C1 segment of cervical spinal cord (tissue), 14 donors: ENCODE data around the gene TOPORS.
"Not testable (repeated sequence)": the region's sequence is repeated elsewhere in the genome, so short reads cannot be mapped to it uniquely, and the experiment has no call there.

Experiments used
- DNase-seq, 14 donors: peaks; one replicate each; lab custom pipeline; 2025; lab: John Stamatoyannopoulos, UW

The TOPORS gene

GRCh38 chr9:32552172-32552872 is at the start of gene TOPORS, which contains the start of gene SMIM27:
TOPORS (minus strand) TSS chr9:32552586; CDS start chr9:32552436, 150 bp downstream.
SMIM27 (plus strand) TSS chr9:32552327; CDS start chr9:32552435, 108 bp downstream.
- peak; percentile 51 to 97 (median 91) for DNase-seq

- not testable (repeated sequence) for DNase-seq
Measured at GRCh38 chr9:32599021-32599420, 46.6 kb upstream of the TOPORS start.

DNA sequence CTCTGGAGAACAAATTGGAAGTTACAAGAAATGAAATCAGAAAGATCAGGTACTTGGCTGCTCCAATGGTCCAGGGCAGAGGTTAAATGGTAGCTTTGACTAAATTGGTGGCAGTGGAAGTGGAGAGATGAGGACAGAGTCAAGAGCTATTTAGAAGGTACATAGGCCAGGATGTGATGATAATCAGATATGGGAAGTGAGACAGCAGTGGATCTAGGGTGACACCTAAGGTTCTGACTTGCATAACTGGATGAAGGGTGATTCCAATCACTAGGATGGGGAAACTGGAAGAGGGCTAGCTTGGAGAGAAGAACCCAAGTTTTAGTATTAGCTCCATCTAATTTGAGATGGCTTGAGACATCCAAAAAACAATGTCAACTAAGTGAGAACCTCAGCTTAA is 44.5 kb upstream of the TOPORS start:
- no peak for DNase-seq

DNA sequence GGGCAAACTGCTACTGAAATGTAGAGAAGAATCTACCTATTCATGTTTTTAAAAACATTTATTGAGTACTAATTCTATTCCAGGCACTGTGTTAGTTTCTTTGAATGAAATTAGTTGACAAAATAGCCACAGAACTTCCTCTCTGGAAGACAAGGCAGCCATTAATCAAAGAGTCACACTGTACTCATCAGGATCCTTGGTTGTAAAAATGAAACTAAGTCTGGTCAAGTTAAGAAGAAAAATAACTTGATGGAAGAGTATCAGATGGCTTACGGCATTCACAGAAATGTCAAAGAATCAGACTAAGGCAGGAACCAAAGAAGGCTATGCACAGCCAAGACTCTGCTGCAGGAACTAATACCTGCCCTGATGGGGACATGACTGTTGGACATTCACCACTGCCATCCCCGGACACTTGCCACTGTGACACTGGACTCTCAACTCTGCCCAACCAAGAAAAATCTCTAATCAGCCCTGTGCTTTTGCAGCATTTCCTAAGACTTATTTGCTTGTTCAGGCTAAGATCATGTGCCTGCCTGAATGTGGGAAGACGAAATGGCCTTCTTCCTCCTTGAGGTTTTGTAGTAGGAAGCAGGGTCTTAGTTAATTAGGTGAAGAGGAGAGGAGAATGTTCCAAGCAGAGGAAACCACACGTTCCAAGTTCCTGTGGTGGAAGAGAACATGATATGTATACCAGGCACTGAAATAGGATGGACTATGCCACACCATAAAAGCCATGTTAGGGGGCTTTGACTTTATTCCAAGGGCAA is 43.9 kb upstream of the TOPORS start:
- DNase-seq, result no peak

DNA sequence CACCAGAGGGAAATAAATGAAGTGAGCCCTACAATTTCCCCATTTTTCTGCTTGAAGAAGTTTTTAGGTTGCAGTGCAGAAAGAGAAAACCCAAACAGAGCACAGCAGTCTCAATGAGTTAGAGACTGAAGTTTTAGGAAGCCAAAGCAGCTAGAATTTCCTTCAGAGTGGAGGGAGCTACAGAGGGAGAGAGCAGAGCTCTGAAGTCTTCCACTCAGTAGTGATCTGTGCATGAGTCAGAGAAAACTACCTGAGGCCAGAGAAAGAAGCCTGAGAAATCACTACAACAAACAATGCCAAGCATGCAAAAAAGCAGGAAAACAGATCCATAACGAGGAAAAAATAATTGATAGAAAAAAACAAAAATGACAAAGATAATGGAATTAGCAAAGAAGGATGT is 38.5 kb upstream of the TOPORS start:
- no peak for DNase-seq

GRCh38 chr9:32590476-32590875 is 38.1 kb upstream of the TOPORS start:
- no peak for DNase-seq

DNA sequence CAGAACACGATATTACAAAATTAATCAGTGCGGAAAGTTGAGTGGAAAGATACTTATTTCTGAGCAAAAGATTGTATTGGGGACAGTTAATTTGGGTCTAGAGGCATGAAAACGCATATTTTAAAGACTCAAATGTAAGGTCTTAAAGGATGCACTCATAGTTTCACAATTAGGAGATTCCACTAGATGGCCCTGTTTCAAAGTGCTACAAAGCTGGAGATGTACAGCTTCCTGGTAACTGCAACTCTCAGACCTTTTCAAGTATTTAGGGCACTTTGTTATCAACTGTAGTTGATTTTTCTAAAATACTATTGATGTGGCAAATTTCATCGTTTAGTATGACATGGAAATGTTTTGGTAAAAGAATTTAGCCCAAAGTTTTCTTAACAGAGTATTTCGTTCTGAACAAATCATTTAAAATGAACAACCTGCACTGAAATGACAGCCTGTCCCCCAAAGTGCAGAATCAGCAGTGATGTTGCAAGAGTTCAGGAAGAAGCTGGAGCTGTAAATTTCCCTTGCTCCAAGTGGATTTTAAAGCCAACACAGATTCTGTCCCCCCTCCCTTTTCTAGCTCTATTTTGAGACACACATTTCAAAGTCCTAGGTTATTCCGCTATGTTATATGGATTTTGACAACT is 36.8 kb upstream of the TOPORS start:
- DNase-seq, result no peak

DNA sequence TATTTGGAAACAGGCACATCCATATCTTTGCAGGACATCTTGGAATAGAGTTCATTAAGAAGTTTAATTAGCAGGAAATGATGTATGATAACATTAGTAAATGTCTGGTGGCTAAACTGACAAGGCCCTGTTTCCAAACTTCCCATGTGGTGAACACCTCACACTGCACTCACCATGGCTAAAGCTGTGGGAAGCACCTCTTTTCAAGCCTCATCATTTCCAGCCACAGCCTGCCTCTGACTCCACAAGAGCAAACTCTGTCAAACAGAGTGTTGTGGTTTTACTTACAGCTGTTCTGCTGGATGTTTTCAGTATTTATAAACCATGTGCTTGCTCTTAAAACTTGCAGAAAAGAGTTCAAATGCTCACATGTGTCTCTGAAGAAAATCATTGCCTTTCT is 35.5 kb upstream of the TOPORS start:
- DNase-seq, result no peak

- DNase-seq, result no peak
Measured at GRCh38 chr9:32584784-32585183, 32.4 kb upstream of the TOPORS start.

- peak in 1 of 14 donors; percentile 3 for DNase-seq
Measured at GRCh38 chr9:32581512-32582143, 29.2 kb upstream of the TOPORS start.

- no peak for DNase-seq
Measured at GRCh38 chr9:32580631-32581300, 28.4 kb upstream of the TOPORS start.

DNA sequence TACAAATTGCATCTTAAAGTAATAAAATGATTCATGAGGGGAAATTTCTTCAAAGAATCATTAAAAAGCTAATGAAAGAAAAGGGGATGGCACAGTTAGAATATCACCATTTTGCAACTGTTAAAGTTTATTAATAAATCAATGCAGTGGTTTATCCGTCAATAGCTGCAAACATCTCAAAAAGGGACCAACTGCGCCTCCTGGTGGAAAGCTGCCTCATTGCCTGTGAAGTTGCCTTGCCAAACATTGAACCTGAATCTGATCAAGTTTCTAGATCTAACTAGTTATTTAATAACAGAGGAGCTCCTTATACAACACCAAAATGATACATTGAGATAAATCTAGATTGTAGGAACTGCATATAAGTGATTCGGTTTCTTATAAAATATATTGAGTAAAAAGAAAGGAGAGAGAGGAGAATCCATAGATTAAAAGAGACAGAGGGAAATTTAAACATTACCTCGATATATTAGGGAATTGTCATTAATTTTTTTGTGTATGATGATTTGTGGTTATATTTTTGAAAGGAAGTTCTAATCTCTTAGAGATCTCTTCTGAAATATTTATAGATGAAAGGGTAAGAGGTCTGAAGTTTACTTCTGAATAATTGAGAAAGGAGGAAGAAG is 27.4 kb upstream of the TOPORS start:
- DNase-seq, result peak in 8 of 14 donors; percentile 2 to 30 (median 18)

DNA sequence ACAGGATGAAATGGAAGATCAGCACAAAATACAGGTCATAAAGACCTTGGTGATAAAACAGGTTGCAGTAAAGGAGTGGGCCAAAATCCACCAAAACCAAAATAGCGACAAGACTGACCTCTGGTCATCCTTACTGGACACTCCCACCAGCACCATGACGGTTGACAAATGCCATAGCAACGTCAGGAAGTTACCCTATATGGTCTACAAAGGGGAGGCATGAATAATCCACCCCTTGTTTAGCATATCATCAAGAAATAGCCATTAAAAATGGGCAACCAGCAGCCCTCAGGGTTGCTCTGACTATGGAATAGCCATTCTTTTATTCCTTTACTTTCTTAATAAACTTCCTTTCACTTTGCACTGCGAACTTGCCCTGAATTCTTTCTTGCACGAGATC is 26.6 kb upstream of the TOPORS start:
- no peak for DNase-seq

- no peak for DNase-seq
Measured at GRCh38 chr9:32577316-32577715, 24.9 kb upstream of the TOPORS start.

DNA sequence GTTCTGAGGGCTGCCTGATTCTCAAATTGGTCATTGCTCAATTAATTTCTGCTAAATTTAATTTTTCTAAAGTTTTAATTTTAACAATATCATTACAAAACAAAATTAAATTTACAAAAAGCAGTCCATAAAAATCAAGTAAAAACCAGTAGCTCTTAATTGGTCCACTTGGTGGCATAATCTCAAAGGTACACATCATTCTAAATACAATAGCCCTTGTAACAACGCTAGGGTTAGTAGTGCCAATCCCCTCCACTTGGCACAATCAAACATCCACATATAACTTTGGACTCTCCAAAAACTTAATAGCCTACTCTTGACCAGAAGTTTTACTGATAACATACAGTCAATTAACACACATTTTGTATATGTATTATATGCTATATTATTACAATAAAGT is 22.5 kb upstream of the TOPORS start:
- no peak for DNase-seq

- DNase-seq, result no peak
Measured at GRCh38 chr9:32573821-32574220, 21.4 kb upstream of the TOPORS start.

DNA sequence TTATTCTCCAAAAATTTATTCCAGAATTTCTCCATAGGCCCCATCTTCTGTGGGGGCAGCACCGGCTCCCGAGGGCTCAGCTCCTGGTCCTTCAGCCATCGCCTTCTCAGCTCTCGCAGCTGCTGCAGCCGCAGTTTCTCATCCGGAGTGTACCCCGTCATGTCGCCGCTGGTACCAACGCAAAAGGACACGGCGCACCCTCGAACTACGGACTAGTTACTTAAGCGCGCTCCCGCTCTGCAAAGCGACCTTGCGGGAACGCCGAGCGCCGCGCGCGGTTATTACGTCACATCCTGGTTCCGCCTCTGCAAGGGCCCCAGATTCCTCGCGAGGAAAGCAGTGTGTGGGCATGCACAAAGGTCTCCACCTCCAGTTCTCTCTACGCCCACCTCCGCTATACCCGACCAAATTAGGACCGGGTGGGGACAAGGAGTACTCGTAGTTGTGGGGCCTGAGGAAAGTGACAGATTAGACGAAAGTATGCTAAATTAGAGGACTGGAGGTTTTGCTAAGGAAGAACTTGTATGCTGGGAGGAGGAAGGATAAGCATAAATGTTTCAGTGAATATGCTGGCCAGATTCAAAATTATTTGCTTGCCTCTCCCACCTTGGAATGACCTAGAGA is 20.6 kb upstream of the TOPORS start, which contains the start of gene NDUFB6:
TSS of gene NDUFB6 (minus strand) at position 260 of the 624 bp plus-strand sequence. CDS start at position 161, 99 bp downstream.
- DNase-seq, result peak; percentile 42 to 92 (median 86)

DNA sequence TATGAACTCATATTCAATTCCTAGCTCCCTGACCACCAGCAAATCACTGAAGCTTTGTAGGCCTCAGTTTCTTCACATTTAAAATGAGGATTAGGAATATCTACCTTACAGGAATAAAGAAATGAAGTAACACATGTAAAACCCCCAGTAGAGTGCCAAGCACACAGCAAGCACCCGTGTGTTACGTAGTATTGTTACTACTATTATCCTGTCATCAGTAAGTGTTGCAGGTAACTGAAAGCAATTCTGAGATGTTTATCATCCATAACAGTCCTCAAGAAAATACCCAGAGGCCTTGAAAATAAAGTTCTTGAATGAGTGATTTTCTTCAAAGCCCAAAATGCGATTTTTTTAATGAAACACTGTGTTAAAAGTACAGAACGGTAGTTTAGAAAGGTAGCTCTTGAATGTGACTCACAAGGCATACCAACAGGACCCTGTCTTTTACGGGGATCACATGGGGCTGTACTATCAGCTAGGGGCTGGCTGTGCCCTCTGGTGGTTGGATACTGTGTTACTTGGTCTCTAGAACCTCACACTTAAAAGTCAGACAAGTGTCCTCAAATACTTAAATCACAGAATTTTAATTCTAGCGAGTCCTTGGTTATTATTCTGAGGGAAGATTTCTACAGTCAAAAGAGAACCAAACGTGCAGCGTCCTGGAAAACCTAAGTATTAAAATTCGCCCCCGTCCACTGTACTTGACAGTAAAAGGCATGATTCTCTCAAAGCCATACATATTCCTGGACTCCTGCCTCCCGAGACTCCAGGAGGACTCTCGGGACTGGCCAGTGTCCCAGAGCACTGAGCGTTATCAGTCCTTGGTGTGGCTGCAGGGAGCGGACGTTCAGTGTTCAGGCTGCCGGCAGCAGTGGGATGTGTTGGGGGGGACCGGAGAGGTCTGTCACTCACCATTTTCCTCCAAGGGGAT is 19.8 kb upstream of the TOPORS start:
- DNase-seq, result peak in 9 of 14 donors; percentile 5 to 52 (median 19)

DNA sequence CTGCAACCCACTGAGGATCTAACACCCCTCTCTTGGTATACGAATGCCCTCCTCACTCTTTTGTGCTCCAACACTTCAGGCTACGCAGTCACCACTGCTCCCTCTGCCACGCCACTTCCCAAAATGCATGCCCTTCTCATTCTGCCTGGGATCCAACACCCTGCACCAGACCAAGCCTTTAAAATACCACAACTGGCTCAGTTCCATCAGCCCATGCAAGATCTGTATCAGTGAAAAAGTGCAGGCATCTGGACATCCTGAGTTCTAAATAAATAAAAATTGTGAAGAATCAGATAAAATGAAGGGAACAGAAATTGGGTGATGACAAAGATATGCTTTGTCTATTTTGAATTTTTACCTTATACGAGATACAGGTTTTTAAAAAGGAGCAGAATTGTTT is 17.9 kb upstream of the TOPORS start:
- DNase-seq, result no peak
